RCC 7860 (cell line): ENCODE results near the gene ZNF518B.

Experiments used
- DNase-seq: peaks from one replicate; pipeline ENCODE4 v3.0.0-alpha.2; 2015; ENCODE audit warnings: low spot score
- FAIRE-seq: peaks from 2 replicates; lab custom pipeline; 2012; peaks lifted over from hg19 to GRCh38; lab: Jason Lieb, UNC

The ZNF518B gene, protein sequence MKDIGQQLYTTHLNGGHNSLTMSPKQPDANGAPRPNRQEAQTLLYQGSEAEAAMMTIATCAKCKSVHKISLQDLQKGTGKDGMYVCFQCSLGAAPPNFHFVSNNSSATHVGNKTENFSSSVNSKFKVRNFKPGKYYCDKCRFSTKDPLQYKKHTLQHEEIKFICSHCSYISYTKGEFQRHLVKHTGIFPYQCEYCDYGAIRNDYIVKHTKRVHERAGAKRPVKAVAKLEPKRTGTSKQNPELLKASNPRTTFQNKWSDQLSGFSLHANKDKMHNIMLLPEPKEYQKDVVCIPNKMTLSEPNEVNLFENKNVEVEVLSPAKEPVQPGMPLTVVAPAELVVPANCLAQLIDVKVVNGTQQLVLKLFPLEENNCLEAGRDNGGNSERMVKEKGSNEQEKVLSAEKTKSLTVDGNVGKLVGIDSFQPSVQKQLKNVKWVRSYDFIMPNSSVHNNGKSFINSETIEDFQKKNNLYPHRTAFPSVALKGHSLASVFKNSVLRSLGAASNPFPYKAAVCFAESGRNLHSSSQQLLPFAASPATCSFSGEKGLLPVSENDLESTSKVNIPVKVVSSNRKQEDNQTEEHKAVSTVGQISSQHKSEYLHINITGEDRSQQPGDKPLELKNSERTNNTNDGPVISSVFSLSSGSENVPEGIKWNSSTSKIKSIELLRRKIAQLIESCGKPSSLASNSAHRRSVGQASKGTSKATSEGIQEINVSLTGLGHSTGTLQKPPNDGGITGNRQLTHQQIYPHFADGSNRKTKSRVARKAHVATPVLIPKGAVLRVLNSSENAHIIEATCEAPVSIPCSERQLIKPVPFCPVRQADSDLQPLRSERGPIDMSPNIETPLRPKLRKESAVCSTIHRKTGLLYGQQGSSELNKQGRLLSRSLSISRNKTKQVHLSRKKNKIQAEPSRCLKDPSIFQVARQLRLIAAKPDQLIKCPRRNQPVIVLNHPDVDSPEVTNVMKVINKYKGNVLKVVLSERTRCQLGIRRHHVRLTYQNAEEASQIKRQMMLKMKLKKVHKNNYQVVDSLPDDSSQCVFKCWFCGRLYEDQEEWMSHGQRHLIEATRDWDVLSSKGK

DNA sequence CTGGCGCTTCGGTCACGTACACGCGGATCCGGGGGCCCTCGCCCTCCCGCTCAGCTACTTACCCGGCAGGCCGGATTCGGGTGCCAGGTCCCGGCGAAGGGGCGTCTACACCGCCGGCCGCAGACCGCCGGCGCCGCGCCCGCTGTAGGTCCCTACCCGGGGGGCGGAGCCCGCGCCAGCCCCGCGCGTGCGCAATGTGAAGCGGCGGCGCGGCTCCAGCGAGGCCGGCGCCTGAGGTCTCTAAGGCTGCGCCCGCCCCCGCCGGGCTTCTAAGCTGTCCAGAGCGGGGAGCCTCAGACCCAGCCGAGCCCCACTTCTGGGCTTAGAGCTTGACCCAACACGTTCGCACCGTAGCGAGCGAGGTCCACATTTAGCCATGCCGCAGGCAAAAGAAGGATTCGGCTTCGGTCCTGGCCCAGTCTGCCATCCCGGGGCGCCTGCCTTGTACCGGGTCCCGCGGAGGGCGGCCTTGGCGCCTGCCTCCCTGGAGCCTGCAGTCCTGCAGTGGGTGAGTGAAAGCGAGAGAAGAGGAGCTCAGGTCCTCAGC lies at the start of gene ZNF518B:
TSS of gene ZNF518B (minus strand) at position 172 of the 547 bp plus-strand sequence. CDS start 11,098 bp downstream, outside the sequence.
- no peak for DNase-seq

GRCh38 chr4:10506077-10506476 lies 48.9 kb upstream of the ZNF518B start:
- FAIRE-seq (no peak), DNase-seq (no peak)

More for the DNA sequence above, at the start of gene ZNF518B:
- no peak for FAIRE-seq

- no peak for DNase-seq
- no peak for FAIRE-seq
Measured at GRCh38 chr4:10504570-10505179, 47.4 kb upstream of the ZNF518B start.

DNA sequence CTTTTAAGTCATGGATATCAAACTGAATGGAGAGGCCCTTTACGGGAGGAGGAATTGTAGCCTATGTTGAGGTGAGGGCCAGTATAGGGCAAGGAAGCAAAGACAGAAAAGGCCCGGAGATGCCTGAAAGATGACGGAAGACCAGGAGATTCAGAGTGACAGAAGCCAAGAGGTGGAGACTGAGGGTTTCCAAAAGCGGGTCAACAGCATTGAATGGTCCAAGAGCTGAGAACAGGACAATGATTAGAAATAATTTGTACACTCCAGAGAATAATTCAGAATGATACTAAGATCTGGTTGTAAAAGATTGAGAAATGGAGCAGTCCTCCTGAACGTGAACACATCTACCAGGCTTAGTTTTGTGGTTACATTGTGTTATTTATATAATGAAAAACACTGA lies 45.5 kb upstream of the ZNF518B start:
- no peak for FAIRE-seq
- no peak for DNase-seq

- FAIRE-seq (no peak), DNase-seq (no peak)
Measured at GRCh38 chr4:10500776-10501175, 43.5 kb upstream of the ZNF518B start.

DNA sequence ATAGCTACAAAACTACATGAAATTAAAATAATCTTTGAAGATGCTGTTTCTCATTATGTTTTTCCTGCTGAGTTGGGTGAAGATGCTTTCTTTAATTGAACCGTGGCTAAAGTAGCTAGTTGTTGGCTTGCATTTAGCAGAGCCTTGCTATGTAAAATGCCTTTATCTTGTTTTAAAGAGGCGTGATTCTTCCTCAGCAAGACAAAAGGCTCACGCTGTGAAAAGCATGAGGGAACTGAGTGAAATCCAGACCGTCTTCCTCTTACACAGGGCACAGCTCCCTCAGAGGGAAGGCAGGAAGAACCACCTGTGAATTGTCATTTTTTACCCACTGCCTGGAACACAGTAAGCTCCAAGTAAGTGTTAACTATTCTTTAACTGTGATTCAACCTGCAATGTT lies 39.0 kb upstream of the ZNF518B start:
- FAIRE-seq: no peak
- no peak for DNase-seq

DNA sequence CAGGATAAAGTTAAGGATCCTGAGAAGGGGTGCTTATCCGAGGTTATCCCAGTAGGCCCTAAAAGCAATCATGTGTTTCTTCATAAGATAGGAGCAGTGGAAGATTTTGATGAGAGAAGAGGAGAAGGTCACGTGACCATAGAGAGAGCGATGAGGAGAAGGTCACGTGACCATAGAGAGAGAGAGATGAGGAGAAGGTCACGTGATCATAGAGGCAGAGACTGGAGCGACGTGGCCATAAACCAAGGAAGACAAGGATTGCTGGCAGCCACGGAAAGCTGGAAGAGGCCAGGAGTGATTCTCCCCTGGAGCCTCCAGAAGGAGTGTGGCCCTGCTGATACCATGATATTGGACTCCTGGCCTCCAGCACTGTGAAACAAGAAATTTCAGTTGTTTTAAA lies 38.4 kb upstream of the ZNF518B start:
- DNase-seq (no peak), FAIRE-seq (no peak)

DNA sequence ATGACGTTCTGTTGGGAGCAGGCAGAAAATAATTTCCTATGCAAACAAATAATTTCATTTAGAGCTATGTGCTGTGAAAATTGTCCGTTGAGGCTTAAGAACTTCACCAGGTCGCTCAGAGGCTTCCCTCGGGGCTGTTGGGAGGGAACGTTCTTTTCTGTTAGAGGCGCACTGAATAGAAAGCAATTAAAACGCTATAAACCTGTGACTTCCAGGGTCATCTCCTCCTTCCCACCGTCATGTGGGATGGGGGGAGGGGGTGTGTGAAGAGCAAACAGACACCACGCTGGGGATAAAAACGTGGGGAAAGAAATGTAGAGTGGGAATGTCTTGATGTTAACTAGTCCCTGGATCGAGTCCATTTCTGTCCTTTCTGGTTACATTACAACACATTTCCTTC lies 35.2 kb upstream of the ZNF518B start:
- no peak for FAIRE-seq
- no peak for DNase-seq

DNA sequence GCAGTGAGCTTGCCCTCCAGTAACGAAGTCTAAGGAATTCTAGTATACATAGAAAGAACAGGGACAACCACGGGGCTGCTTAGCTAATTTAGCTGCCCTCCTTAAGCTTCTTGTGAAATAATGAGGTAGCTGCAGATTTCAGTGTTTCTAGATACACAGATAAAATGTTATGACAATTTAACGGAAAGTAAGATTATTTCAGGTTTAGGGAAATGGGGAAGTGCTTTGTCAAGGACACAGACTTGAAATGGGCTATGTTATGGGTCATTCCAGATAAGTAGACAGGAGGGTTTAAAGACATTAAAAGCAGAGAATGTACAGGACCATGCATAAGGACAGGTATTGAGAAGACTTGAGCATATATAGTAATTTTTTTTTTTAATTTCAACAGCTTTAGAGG lies 34.2 kb upstream of the ZNF518B start:
- DNase-seq (no peak), FAIRE-seq (no peak)

- no peak for FAIRE-seq
Measured at GRCh38 chr4:10490996-10491395, 33.8 kb upstream of the ZNF518B start.

DNA sequence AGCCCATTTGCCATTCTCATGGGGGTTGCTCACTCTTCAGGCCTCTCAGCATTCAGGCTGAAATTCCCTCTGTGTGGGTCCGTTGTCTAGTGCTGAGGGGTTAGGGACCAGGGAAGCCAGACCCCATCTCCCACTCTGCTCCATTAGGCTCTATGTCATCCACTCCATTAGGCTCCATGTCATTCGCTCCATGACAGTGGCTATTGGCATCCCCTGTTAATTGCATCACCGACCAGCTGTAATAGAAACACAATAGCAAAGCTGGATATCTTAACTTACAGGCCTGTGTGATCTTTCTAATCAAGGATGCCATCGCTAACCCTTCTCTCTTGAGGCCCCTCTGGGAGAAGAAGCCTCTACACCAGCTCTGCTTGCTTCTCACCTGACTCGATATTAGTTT lies 25.7 kb upstream of the ZNF518B start:
- DNase-seq: no peak
- FAIRE-seq: no peak

More at GRCh38 chr4:10490996-10491395, 33.8 kb upstream of the ZNF518B start:
- DNase-seq: no peak

DNA sequence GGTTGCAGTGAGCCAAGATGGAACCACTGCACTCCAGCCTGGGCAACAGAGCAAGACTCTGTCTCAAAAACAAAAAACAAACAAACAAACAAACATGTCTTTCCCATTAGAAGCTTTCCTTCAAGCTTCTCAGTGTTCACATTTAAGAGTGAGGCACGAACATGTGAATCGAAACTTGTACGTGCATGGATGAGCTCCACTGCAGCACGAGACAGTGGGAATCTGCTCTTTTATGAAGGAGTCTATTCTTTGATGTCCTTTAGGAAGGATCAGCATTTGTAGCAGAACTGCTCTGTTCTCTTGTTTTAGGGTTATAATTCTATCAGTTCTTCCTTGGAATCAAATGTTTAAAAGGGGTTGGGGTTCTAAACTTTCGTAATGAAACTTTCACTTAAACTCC lies 23.4 kb upstream of the ZNF518B start:
- DNase-seq (no peak), FAIRE-seq (no peak)

- no peak for FAIRE-seq
Measured at GRCh38 chr4:10478621-10479020, 21.4 kb upstream of the ZNF518B start.

GRCh38 chr4:10470505-10470904 lies 13.3 kb upstream of the ZNF518B start:
- FAIRE-seq (no peak), DNase-seq (no peak)

More at GRCh38 chr4:10478621-10479020, 21.4 kb upstream of the ZNF518B start:
- no peak for DNase-seq

DNA sequence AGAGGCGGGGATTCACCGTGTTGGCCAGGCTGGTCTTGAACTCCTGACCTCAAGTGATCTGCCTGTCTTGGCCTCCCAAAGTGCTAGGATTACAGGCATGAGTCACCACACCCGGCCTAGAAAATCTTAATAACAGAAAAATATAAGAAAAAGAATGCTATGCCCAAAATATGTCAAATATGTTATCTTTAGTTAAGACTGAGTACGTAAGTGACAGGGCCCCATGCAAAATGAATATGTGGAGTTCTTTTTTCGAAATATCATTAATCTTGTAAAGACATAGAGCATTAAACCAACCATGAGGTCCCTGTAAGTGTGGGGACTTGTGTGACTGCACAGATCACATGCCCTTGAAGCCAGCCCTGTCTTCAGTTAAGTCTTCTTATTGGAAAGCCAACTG lies 8.9 kb upstream of the ZNF518B start:
- no peak for DNase-seq
- no peak for FAIRE-seq

- FAIRE-seq: no peak
- DNase-seq: no peak
Measured at GRCh38 chr4:10462876-10463275, 5.7 kb upstream of the ZNF518B start.

DNA sequence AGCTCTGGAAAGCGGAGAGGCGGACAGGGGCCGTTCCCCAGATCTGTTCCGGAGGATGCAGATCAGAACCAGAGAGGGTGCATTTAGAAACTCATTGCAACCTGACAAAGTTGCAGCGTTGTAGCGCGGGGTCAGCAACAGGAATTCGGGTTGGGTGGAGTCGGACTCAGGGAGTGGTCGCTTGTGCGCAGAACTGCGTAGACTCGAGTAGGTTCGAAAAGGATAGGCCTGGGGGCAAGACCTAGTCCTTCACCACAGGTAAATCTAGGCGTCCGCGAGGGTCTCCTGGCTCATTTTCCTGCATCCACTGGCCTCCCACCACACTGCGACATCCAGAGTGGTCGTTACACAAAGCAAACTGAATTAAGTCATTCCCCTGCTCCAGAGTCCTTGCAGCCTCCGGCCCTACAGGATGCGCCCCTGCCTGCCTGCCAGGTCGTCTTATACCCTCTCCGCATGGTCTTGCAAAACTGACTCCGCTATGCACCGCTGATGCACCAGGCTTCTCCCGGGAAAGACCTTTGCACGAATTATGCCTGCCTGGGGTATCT lies 4.7 kb upstream of the ZNF518B start:
- no peak for FAIRE-seq
- DNase-seq: no peak

DNA sequence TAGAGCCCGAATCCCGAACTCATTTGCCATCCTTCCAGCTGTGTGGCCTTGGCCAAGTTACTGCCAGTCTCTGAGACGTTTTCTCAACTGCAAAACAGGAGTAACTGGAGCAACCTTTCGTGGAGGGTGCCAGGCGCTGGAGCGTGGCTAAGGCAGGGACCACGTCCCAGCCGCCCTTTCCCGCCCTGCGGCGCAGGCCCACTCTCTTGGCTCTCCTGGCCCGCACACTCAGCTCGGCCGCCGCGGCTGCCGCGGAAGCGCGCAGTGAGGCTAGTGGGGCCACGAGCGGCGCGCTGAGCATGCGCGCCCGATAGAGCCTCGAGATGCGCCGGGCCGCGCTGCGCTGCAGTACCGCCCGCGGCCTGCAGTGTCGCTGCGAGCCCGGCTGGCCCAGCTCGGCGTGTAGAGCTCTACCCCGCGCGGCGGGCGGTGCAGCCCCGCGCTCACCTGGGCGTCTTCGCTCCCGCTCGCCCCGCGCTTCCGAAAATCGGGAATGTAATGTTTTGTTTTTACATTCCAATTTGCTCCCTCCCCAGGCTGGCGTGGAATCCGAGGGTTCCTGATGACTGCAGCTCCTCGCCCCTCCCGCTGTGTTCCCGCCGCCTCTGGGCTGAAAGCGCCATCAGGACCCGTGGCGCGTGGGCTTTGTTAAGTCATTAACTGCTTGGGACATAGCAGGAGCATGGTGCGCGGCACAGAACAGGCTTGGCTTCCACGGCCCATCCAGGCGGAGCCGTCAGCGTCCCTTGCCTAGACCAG lies 4.0 kb upstream of the ZNF518B start:
- DNase-seq (no peak), FAIRE-seq (no peak)

- FAIRE-seq (no peak), DNase-seq (no peak)
Measured at GRCh38 chr4:10460313-10461047, 3.3 kb upstream of the ZNF518B start.
